Gastrocnemius medialis (tissue), 4 donors: ENCODE measurements around the gene GPATCH8.

ENCODE experiments used
- POLR2A ChIP-seq, 2 donors: fragments of 450-650 bp; IDR thresholded peaks; one replicate each; pipeline ENCODE4 v1.6.1; 2017; ENCODE audit warnings: antibody characterized with exemption in 2 of 2, mild to moderate bottlenecking in 2 of 2, moderate library complexity in 2 of 2
- TF ChIP-seq, protein P1 (sequence below), 5 experiments: fragments of 450-650 bp in 3 of 5; fragments of 200-600 bp in 2 of 5; sonication (generic) in 2 of 5; IDR thresholded peaks in 4 of 5; conservative IDR thresholded peaks in 1 of 5; 1 replicate in 4 of 5; 2 replicates in 1 of 5; pipeline ENCODE4 v1.5.1; 2016 to 2019; ENCODE audit warnings: antibody characterized with exemption in 5 of 5, mild to moderate bottlenecking in 3 of 5, moderate library complexity in 3 of 5

DNA sequence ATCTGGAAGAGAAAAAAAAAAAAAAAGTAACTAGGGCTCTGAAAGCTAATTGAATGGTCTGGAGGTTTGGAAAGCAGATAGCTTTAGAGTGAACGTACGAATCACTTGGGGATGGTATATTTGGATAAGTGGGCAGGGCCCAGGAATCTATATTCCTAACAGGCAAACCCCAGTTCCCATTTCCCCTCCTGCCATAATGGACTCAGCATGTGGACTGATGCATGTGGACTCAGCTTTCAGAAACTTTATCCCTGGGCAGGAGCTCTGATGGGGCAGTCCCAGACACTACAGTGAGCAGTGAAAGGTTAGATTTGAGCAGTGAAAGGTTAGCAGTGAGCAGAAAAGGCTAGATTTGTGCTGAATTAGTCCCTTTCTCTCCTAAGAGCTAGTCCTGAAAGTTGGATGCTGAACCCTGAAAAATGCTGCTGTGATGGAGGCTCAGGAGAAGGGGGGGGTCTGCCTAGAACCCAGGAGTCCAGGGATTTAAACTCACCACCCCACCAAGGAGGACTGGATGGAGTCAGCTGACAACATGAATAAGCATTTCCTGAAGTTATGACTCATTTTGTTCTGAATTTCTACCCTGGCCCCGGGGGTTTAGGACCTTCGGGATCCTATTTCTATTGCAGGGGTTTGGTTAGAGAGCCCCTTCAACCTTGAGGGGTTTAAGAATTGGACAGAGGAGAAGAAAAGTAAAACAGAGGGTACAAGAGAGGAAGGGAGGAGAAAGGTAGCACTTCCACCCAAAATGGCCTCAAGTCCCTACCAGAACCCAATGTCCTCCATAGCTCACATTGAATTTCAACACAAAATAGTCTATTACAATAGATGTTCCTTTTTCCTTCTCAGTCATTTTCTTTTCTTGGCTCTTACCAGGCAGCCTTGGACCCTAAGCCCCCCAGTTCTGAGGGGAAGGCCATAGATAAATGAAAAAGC is 43.7 kb upstream of the GPATCH8 start:
- TF ChIP-seq, protein P1, sequence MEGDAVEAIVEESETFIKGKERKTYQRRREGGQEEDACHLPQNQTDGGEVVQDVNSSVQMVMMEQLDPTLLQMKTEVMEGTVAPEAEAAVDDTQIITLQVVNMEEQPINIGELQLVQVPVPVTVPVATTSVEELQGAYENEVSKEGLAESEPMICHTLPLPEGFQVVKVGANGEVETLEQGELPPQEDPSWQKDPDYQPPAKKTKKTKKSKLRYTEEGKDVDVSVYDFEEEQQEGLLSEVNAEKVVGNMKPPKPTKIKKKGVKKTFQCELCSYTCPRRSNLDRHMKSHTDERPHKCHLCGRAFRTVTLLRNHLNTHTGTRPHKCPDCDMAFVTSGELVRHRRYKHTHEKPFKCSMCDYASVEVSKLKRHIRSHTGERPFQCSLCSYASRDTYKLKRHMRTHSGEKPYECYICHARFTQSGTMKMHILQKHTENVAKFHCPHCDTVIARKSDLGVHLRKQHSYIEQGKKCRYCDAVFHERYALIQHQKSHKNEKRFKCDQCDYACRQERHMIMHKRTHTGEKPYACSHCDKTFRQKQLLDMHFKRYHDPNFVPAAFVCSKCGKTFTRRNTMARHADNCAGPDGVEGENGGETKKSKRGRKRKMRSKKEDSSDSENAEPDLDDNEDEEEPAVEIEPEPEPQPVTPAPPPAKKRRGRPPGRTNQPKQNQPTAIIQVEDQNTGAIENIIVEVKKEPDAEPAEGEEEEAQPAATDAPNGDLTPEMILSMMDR (IDR thresholded peaks at IDR 0.05 in 4 of 5, conservative IDR thresholded peaks at IDR 0.05 in 1 of 5): no peak
- no peak for TF ChIP-seq POLR2A (IDR thresholded peaks at IDR 0.05)
